Transverse colon (tissue), 3 donors: ENCODE results near the gene RTRAF.

Experiments used
- EP300 ChIP-seq: sonication (generic); formaldehyde crosslinking; IDR thresholded peaks from one replicate; pipeline ENCODE4 v1.6.1; 2017; ENCODE audit warnings: antibody characterized with exemption, low read depth
- POLR2A ChIP-seq: fragments of 450-650 bp; IDR thresholded peaks from one replicate; pipeline ENCODE4 v1.6.1; 2016; ENCODE audit warnings: antibody characterized with exemption, mild to moderate bottlenecking, moderate library complexity
- TF ChIP-seq, protein P1 (sequence below), 5 experiments: fragments of 200-600 bp in 3 of 5; fragments of 450-650 bp in 2 of 5; sonication (generic) in 3 of 5; IDR thresholded peaks; 1 replicate in 2 of 5; 2 replicates in 3 of 5; pipeline ENCODE4 v1.5.1; 2016 to 2017; ENCODE audit warnings: antibody characterized with exemption in 5 of 5, inconsistent platforms in 3 of 5, mild to moderate bottlenecking in 2 of 5, moderate library complexity in 1 of 5

DNA sequence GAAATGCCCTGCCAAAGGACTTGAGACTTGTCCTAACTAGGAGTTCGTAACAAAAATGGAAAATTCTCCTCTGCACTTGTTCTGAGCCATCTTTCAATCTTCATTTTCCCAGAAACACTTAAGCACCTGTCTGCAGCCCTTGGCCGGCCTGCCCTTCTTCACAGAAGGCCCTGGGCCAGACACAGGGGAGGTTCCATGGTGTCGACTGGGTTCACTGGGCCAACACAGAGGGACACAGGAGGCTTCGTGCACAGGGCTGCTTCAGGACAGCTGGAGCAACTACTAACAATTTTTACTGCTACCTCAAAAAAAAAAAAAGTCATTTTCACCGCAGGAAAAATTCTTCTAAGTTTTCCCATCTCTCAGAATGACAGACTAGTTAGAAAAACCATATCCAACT is 59.9 kb downstream of the RTRAF start:
- TF ChIP-seq, protein P1, sequence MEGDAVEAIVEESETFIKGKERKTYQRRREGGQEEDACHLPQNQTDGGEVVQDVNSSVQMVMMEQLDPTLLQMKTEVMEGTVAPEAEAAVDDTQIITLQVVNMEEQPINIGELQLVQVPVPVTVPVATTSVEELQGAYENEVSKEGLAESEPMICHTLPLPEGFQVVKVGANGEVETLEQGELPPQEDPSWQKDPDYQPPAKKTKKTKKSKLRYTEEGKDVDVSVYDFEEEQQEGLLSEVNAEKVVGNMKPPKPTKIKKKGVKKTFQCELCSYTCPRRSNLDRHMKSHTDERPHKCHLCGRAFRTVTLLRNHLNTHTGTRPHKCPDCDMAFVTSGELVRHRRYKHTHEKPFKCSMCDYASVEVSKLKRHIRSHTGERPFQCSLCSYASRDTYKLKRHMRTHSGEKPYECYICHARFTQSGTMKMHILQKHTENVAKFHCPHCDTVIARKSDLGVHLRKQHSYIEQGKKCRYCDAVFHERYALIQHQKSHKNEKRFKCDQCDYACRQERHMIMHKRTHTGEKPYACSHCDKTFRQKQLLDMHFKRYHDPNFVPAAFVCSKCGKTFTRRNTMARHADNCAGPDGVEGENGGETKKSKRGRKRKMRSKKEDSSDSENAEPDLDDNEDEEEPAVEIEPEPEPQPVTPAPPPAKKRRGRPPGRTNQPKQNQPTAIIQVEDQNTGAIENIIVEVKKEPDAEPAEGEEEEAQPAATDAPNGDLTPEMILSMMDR (IDR thresholded peaks at IDR 0.05): no peak
- TF ChIP-seq EP300 (no peak), POLR2A (no peak)
